Thoracic aorta (tissue), 2 donors: ENCODE measurements around the gene C6orf47. TPM values are rescaled to one million over a fixed set of nuclear protein-coding genes. Genes with fewer than 3 reads are reported as not detected.
A peak's percentile ranks its signal among the peaks of the same experiment; 100 is the strongest.

Experiments
- ATAC-seq: fragments of 150-250 bp; one replicate; pipeline ENCODE4 v1.8.0; 2017; ENCODE audit warnings: low read depth; ENCODE audit not compliant: insufficient number of reproducible peaks, low FRiP score
- DNase-seq: peaks from one replicate; pipeline ENCODE4 v3.0.0-alpha.2; 2020; ENCODE audit warnings: low spot score
- H3K27ac ChIP-seq, 2 donors: fragments of 200-600 bp; sonication (generic); 1 replicate in 1 of 2; 2 replicates in 1 of 2; pipeline ENCODE4 v1.5.1; 2016; ENCODE audit warnings: mild to moderate bottlenecking in 2 of 2, moderate library complexity in 2 of 2
- H3K27me3 ChIP-seq: fragments of 200-600 bp; sonication (generic); replicated peaks from 2 replicates; pipeline ENCODE4 v1.6.0; 2016; ENCODE audit warnings: mild to moderate bottlenecking; ENCODE audit not compliant: insufficient read depth
- H3K36me3 ChIP-seq: fragments of 200-600 bp; sonication (generic); one replicate; pipeline ENCODE4 v1.5.1; 2016
- H3K4me1 ChIP-seq, 2 donors: fragments of 200-600 bp; sonication (generic); 1 replicate in 1 of 2; 2 replicates in 1 of 2; pipeline versions ENCODE4 v1.5.1 to v1.6.0; 2016; ENCODE audit warnings: low read depth in 2 of 2, mild to moderate bottlenecking in 1 of 2; ENCODE audit not compliant: control insufficient read depth in 1 of 2
- H3K4me3 ChIP-seq: fragments of 200-600 bp; sonication (generic); 2 replicates; pipeline ENCODE4 v1.5.1; 2016; ENCODE audit warnings: mild to moderate bottlenecking
- H3K9me3 ChIP-seq: fragments of 200-600 bp; sonication (generic); 2 replicates; pipeline ENCODE4 v1.5.1; 2016
- CTCF ChIP-seq: fragments of 200-600 bp; sonication (generic); IDR thresholded peaks from one replicate; pipeline ENCODE4 v1.5.1; 2019; ENCODE audit warnings: antibody characterized with exemption
- total RNA-seq, 2 donors: library from RNA; depleted of rRNA; stranded (reverse); fragments of >200 nt; gene quantifications; one replicate each; pipeline versions ENCODE4 v1.1.0 to v1.2.3, GENCODE V29; 2016

C6orf47 gene
- total RNA-seq, 2 donors from 2014 or later, result 23.7 to 40.1 TPM

GRCh38 chr6:31627690-31628287 is 32.8 kb downstream of the C6orf47 start:
- no peak overlapping the region for H3K4me3 ChIP-seq
- ATAC-seq, result no peak
- TF ChIP-seq CTCF, result no peak
- peaks cover 0 to 2% of the 10 kb centered on the region in 2 donors for H3K4me1 ChIP-seq
- H3K27ac ChIP-seq, result no peak overlapping the region
- H3K36me3 ChIP-seq, result peaks cover 91% of the 10 kb centered on the region
- H3K27me3 ChIP-seq, result no peaks in the 10 kb centered on the region
- H3K9me3 ChIP-seq, result no peaks in the 10 kb centered on the region
- DNase-seq, result no peak

- Histone ChIP-seq H3K9me3 (no peaks in the 10 kb centered on the region), H3K4me3 (no peak overlapping the region), H3K36me3 (peaks cover 84% of the 10 kb centered on the region), H3K27ac (no peak overlapping the region), H3K27me3 (no peaks in the 10 kb centered on the region), H3K4me1 (peaks cover 2 to 10% of the 10 kb centered on the region in 2 donors)
- no peak for TF ChIP-seq CTCF
- DNase-seq (no peak), ATAC-seq (no peak)
Measured at GRCh38 chr6:31626952-31627351, 33.6 kb downstream of the C6orf47 start.

GRCh38 chr6:31624070-31624469 is 36.5 kb downstream of the C6orf47 start:
- no peak for DNase-seq
- H3K4me3 ChIP-seq, result no peak overlapping the region
- H3K4me1 ChIP-seq, result peaks cover 6 to 20% of the 10 kb centered on the region in 2 donors
- ATAC-seq, result no peak
- no peak for TF ChIP-seq CTCF
- H3K27me3 ChIP-seq, result no peaks in the 10 kb centered on the region
- H3K27ac ChIP-seq, result no peak overlapping the region
- no peaks in the 10 kb centered on the region for H3K9me3 ChIP-seq
- H3K36me3 ChIP-seq, result peaks cover 55% of the 10 kb centered on the region

GRCh38 chr6:31622684-31623091 is 37.9 kb downstream of the C6orf47 start:
- Histone ChIP-seq H3K4me1 (peaks cover 6 to 20% of the 10 kb centered on the region in 2 donors), H3K9me3 (no peaks in the 10 kb centered on the region), H3K27ac (no peak overlapping the region), H3K27me3 (no peaks in the 10 kb centered on the region), H3K4me3 (no peak overlapping the region), H3K36me3 (peaks cover 41% of the 10 kb centered on the region)
- TF ChIP-seq CTCF, result no peak
- ATAC-seq (no peak), DNase-seq (no peak)

- H3K36me3 ChIP-seq, result peaks cover 35% of the 10 kb centered on the region
- no peak for TF ChIP-seq CTCF
- H3K27me3 ChIP-seq, result no peaks in the 10 kb centered on the region
- DNase-seq (no peak), ATAC-seq (no peak)
- H3K27ac ChIP-seq, result peak overlapping the region; percentile 96 to 97
- H3K9me3 ChIP-seq, result no peaks in the 10 kb centered on the region
- peaks cover 6 to 20% of the 10 kb centered on the region in 2 donors for H3K4me1 ChIP-seq
- H3K4me3 ChIP-seq, result peak overlapping the region; percentile 96
Measured at GRCh38 chr6:31621991-31622390, 38.6 kb downstream of the C6orf47 start.
